Measurements from ENCODE around the gene GGA2.
"Not testable (repeated sequence)": the region's sequence is repeated elsewhere in the genome, so short reads cannot be mapped to it uniquely, and the experiment has no call there.

GGA2 gene

DNA sequence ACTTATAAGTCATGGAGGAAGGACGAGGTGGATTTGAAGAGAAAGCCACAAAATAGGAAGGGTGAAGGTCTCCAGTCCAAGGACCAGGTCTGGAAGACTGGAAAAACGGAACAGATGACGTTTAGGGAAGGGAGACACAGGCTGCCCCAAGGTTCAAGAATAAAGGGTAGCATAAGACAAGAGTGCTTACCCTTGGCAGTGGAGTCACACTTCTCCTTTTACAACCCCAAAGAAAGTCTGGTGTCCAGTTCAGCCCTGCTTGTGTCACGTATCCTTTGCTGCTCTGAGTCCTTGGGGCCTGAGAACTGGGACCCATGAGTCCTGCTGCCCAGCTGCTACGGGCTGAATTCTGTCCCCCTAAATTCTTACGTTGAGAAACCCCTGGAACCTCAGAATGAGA lies 13.0 kb upstream of the GGA2 start:
- no peak for DNase-seq

DNA sequence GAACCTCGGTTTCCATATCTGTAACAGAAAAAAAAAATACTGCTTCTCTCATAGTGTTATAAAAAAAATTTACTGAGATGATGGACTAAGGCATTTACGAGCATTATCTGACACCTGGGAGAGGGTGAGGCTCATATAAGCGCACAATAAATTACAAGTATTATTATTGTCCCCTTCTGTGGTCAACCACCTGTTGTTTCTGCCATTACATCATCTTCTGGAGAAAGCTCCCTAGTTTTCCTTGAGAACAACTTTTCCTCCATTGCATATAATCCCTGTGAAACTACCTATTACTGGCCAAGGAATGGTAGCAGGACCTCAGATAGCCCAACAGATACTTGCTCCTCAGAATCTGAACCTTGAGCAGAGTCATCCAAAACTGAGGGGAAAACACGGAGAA lies 11.7 kb upstream of the GGA2 start:
- DNase-seq, result no peak

DNA sequence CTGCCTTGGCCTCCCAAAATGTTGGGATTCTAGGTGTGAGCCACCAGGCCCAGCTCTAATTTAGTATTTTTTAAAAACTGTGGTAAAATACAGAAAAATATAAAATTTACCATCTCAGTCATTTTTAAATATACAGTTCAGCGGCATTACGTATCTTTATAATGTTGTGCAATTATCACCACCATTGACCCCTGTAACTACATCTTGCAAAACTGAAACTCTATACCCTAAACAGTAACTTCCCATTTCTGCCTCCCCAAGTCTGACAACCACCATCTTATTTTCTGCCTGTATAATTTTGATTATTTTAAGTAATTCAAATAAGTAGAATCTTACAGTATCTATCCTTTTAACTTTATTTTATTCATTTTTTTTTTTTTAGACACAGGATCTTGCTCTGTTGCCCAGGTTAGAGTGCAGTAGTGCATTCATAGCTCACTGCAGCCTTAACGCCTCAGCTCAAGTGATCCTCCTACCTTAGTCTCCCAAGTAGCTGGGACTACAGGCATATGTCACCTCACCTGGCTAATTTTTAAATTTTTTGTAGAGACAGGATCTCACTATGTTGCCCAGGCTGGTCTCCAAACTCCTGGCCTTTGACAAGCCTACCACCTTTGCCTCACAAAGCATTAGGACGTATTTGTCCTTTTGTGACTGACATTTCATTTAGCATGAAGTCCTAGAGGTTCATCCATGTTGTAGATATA lies 10.9 kb upstream of the GGA2 start:
- no peak for DNase-seq

DNA sequence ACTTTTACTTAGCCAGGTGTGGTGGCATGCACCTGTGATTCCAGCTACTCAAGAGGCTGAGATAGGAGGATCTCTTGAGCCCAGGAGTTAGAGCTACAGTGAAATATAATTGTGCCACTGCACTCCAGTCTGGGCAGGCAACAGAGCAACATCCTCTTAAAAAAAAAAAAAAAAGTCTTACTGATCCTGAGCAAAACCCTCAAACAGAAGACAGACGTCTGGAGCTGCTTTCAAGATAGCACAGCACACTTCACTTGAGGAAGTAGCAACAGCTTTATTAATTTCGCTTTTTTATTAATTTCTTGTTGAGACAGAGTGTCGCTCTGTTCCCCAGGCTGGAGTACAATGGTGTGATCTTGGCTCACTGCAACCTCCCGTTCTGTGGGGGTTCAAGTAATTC lies 10.2 kb upstream of the GGA2 start:
- no peak for DNase-seq

DNA sequence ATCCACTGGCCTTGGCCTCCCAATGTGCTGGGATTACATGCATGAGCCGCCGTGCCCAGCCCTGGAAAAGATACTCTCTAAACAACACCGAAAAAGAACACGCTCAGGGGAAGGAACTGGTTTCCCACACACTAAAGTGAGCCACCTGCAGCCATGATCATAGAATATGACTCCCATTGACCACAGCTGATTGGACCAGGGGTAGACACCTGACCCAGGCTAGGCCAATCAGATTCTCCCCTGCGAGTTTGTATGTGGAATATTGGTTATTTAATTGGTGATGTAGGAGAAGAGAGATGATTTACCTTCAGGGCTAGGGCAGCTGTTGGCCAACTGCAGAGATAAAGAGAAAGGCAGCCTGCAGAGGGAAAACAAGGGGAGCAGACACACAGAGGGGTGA lies 9.0 kb upstream of the GGA2 start:
- no peak for DNase-seq

DNA sequence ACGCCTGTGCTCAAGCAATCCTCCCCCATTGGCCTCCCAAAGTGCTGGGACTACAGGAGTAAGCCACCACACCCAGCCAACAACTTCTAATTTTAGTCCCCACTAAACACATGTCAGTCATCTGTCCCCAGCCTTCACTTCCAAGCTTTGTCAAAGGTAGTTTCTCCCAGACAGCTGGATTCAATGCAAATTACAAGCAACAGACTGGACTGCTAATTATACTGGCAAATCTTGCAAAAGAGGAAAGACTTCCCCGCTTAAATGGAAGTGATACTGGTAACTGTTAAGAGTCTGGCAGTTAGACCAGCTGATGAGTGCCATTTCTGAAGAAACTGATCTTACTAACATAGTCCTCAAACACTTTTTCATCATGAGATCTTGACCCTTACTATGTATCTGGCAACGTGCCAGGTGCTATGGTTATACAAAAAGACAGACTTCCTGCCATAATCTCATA lies 8.2 kb upstream of the GGA2 start:
- DNase-seq, result no peak

DNA sequence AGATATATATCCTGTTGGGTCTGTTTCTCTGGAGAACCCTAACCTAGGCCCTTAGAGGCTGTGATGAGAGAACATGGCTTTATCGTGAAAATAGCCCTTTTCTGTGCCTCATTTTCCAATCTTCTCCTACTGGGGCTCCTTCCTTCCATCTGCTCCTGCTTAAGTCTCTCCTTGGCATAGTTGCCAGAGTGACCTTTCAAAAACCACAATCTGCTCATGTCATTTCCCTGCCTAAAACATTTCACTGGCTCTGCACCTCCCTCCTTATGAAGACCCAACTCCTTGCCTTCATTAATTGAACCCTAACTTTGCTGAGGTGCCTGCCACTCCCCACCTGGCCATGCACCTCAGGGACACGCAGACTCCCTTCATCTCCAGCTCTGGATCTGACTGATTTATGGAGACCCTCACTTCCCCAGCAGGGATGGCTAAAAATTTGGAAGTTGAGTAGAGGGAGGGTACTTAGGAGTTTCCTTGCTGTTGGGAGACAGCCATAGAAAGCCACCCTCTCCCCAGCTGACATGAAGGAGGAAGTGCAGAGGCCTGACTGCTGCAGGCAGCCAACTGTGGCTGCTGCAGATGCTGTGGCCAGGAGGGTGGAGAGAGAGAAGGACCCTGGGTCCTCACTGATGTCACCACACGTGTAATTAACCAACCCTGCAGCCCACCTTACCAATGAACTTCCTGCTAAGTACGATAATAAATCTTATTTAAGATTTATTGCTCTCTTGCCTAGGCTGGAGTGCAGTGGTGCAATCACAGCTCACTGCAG lies 6.3 kb upstream of the GGA2 start:
- no peak for DNase-seq

DNA sequence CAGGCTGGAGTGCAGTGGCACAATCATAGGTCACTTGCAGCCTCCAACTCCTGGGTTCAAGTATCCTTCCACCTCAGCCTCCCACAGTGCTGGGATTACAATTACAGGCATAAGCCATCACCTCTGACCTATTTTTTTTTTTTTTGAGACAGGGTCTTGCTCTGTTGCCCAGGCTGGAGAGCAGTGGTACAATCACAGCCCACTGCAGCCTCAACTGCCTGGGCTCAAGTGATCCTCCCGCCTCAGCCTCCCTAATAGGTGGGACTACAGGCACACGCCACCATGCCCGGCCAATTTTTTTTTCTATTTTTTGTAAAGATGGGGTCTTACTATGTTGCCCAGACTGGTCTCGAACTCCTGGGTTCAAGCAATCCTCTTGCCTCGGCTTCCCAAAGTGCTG lies 5.6 kb upstream of the GGA2 start:
- DNase-seq, result no peak

DNA sequence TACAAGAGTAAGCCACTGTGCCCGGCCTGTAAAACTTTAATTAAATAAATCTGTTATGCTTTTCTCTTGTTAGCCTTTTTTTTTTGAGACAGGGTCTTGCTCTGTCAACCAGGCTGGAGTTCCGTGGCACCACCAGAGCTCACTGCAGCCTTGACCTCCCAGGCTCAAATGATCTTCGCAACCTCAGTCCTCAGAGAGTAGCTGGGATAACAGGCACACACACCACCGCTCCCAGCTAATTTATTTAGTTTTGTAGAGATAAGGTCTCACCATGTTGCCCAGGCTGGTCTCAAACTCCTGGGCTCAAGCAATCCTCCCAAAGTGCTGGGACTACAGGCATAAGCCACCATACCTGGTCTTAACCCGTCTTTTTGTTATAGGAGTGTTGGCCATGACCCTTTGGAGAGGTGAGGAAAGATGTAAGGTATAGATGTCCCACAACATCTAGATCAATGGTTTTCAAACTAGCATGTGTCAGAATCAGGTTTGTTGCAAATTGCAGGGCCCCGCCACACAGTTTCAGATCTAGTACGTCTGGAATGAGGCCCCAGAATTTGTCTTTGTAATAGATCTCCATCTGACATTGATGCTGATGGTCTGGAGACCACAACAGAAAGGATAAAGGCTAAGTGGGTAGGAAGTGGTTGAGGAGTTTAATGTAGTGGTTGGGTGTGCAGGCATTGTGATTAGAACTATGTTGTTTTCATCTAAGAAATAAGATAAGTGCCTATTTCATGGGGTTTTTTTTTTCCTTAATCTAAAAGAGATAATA lies 4.3 kb upstream of the GGA2 start:
- DNase-seq, result no peak

DNA sequence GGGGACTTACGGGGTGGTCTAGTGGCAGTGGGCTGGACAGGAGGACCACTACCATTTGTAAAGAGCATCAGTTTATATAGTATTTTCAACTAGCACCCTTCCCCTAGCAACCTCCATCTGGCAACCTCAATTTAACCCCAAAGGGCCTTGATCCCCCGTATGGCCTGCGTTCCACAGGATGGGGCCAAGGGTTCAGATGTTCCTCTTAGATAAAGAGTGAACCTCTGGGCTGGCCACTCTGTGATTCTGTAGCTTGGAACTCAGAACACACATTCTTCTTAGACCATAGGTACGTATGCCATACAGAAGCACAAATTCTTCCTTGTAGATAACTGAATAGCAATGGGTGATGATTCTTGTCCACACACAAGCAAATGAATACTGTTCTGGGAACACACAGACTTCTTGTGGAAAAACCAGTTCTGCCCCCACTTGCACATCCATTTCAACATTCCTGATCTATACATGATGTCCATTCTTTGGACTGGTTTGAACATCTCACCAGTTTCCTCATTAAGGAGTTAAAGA lies 1.9 kb upstream of the GGA2 start:
- DNase-seq, result no peak

DNA sequence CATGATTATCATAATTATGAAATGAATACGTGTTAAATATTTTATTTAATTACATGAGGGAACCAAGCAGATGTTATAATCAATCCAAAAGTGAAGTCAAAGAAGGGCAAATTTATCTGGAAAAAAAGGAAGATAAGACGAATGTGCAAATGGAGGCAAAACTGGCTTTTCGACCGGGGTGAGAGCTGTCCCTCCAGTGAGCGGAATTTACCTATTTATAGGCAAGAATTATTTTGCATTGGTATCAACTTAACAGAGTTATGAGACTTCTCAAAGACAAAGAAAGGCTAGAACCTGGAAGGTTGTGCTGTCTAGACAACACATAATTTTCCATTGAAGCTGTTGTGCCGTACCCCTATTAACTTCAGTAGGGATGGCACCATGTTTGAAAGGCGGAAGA lies 1.4 kb upstream of the GGA2 start:
- DNase-seq, result no peak

DNA sequence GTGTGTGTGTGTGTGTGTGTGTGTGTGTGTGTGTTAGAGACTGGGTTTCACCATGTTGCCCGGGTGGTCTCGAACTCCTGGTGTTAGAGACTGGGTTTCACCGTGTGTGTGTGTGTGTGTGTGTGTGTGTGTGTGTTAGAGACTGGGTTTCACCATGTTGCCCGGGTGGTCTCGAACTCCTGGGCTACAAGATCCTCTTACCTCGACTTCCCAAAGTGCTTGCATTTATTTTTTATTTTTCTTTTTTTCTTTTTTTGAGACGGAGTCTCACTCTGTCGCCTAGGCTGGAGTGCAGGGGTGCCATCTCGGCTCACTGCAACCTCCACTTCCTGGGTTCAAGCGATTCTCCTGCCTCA lies 599 bp upstream of the GGA2 start:
- DNase-seq, result not testable (repeated sequence)

DNA sequence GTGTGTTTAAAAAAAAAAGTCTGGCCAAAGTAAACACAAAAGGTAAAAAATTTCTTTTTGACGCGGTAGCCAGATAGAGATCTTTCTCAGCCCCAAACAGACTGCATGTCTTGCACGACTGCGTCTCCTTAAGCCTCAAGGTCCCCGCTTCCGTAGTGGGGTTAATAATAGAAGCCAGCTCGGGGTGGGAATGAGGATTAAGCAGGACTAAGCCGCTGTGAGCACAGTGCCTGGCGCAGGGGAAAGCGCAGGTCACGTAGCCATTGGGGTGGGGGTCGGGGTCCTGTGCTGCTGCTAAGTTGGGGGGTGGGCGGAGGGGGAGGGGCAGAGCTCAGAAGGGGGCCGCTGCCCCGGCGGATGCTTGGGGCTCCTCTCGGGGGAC lies 521 bp downstream of the GGA2 start:
- DNase-seq, result peak; percentile 19

DNA sequence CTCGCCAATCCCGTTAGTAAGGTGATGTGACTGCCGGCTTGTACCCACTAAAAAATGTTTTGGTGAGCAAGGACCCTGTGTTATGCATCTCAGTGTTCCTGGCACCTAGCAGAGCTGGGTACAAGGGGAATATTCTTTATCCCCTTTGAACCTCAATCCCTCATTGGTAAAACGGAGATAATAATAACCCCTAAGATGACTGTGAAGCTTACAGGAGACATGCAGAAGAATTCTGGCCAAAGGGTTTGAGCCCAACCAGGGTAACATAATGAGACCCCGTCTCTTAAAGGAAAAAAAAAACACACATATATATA lies 896 bp downstream of the GGA2 start:
- no peak for DNase-seq

DNA sequence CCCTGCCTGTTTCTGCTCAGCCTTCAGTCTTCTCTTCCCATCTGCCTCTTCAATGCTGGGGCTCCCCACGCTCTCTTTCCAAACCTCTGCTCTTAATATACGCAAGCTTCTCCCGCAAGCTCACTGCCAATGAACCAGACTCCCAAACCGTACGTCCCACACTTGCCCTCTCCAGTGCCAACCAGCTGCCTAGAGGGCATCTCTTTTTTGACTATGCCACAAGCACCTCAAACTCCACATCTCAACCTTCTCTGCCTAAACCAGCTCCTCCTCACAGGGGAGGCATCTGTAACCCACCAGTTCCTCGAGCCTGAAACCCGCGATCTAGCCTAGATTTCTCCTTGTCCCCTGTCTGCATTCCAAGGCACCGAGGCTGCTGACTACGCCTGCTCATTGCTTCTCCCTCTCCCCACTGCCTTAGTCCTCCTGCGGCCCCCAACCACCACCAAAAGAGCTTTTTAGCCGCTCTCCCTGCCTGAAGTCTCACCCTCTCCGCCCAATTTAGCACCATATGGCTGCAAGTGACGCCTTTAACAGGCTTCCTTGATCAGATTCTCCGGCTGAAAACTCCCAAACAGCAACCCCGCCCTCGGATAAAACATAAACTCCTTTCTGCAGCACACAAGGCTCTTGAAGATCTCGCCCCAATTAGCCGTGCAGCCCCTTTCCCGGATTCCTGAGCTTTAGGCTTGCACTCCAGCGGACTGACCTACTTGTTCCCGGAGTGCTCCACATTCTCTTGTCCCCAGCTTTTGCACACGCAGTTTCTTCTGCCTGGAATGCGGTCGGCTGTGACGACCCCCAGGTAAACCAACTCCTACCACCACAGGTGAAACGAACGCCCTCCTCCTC lies 1.5 kb downstream of the GGA2 start:
- DNase-seq, result no peak

DNA sequence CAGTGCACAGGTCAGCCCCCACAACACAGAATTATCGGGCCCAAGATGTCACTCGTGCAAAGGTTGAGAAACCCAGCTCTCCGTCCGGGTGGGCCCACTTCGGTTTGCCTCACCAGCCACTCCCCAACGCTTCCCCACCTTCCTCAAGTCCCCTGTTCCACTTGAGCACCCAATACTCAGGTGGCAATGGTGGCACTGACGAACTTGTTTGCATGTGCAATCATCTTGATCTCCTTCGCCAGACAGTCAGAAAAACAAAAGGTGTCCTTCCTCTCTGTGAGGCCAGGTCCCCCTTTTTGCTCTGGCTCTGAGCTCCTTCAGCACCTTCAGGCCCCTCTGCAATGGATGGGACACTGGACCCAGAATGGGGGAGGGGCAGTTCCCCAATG lies 3.7 kb downstream of the GGA2 start:
- no peak for DNase-seq

DNA sequence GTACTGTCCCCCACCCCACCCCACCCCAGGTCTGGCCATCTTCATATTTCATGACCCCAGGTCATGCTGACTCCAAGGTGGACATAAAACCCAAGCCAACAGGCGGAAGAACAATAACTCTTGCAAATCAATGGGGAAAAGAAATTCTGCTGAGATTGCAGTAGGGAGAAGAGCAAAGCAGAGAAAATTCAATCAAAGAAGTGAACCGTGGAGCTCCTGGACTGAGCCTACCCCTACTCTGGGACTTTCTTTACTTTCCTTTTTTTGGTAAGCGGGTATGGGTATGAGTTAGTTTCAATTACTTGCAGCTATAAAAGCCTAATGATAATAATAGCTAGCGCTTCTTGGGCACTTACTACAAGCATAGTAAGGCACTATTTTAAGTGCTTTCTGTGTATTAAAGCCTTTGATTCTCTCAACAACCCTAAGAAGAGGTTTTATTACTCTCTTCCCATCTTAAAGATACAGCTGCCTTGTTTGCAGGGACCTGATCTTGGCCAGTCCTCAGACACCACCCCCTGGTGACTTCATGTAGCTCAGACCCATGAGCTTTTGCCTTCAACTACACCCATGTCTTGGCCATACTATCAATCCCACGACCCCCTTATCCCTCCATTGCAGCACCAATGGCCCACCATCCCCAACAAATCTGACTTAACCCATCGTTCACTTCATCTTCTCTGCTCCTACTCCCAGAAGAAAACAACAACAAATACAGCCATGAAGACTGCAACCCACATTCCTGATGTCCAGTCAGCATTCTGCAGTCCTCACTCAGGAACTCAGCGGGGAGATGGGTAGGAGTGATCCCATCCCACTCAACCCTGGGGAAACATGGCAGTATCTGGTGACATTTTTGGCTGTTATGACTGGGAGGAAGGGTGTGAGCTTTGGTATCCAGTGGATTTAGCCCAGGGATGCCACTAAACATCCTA lies 4.4 kb downstream of the GGA2 start:
- DNase-seq, result no peak

DNA sequence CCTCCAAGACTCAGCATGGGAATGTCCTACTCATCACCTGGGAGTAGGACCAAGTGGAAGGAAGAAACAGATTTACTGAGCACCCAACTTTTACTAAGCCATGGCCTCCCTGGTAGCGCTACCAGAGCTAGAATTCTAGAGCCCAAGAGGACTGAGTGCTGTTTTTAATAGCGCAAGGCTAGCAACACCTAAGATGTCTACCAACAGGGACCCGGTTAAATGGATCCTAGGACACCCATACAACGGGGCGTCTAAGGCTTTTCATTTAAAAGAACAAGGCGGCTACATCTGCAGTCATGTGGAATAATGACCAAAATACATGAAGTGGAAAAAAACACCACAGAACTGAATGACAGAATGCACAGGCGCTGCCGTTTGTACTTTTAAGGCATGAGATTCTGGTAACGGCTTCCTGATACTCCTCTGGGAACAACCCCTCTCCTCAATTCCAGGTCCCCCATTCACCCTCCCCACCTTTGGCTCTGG lies 5.1 kb downstream of the GGA2 start:
- DNase-seq, result no peak

DNA sequence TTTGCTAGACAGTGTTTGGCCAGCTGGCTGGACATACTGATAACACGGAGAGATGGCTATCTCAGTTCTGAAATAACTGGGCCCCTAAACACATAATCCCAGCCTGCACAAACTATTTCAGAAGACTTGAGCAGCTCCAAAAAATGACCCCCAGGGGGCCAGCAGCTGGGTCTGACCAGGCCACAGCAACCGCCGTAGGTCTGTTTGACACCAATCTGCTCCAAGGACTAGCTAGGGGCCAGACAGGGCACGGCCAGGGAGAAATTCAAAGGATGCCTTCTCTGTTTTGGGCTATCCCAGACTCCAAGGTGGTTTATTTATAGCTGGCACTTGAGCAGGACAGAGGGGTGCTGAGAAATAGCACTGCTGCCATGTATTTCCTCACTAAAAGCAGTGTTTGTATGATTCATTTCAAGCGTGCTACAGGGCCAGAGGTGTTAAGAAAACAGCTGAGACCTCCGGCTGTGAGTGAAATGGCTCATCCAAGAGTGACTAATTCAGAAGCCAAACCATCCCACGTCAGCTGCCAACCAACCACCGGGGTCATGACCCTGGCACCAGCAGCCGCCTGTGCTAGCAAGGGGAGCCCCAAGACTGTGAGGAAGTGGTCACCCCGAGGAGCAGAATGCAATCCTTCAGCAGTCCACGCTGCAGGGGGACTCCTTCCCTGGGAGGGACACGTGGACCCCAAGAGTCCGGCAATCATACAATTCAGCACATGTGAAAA lies 5.7 kb downstream of the GGA2 start:
- peak; percentile 72 for DNase-seq

DNA sequence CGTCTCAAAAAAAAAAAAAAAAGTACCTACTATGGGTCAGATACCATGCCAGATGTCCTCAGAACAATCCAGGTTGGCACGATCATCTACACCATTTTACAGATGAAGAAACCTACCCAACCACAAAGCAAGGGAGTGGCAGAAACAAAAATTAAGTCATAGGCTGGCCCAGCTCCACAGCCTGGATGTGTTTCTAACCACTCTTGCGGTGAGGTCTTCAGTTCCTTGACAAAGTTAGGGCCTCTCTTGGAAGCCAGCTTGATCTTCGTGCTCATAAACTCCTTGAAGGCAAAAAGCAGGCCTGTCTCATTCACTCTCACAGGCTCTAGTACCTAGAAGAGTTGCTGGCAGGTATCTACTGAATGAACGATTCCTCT lies 6.2 kb downstream of the GGA2 start:
- DNase-seq, result no peak

DNA sequence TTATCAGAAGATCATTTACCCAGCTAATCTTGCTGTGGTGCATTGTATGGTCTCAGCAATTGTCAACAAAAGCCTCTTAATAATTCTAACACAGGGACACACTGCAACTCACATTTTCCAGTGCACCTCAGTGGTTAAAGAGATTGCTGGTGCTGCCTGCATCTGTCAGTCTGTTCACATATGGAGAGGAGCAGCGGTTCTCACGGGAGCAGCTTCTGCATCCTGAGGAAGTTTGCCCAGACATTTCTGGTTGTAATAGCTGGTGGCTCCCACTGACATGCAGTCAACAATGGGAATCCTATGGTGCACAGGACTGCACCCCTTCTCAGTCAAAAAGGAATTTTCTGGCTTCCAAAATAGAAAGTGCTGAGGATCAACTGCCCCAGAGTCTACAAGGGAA lies 7.8 kb downstream of the GGA2 start:
- no peak for DNase-seq
